Measurements from ENCODE around the gene TOMM40L. TPM values are rescaled to one million over a fixed set of nuclear protein-coding genes. Genes with fewer than 3 reads are reported as not detected.

The TOMM40L gene
- total RNA-seq, 4 donors from 2014 or later: 9.3 to 24.3 (median 14.0) TPM

- H3K9me3 ChIP-seq: peaks cover 0 to 18% (median 0%) of the 10 kb centered on the region in 3 donors
- ATAC-seq: peak; percentile 89
- peak within 1 kb of the TSS; percentile 38 to 57 for H3K4me3 ChIP-seq
- WGBS, 2 donors (ENCODE audit: low coverage in 1 of 2): 0 to 4% methylated on average over 4 to 9 of the region's 62 CpGs
- peaks cover 46% of the 10 kb centered on the region for H3K27me3 ChIP-seq
- peaks cover 0 to 39% (median 8%) of the 10 kb centered on the region in 3 donors for H3K4me1 ChIP-seq
- peak within 1 kb of the TSS in 3 of 4 donors; percentile 42 to 78 (median 68) for H3K27ac ChIP-seq
- no peaks in the 10 kb centered on the region for H3K36me3 ChIP-seq
- TF ChIP-seq CTCF (IDR thresholded peaks at IDR 0.05) (no peak), POLR2A (IDR thresholded peaks at IDR 0.05) (peak in 1 of 2 donors; percentile 7), EP300 (IDR thresholded peaks at IDR 0.05) (no peak), POLR2AphosphoS5 (IDR thresholded peaks at IDR 0.05) (no peak)
Measured at GRCh38 chr1:161258439-161259344, 32.8 kb downstream of the TOMM40L start, which contains the start of gene PCP4L1. TSS of gene PCP4L1 (plus strand) at chr1:161258745. CDS start at chr1:161258975, 230 bp downstream.

- Histone ChIP-seq H3K4me3 (peak overlapping the region in 1 of 2 donors; percentile 57), H3K9me3 (peaks cover 0 to 18% (median 0%) of the 10 kb centered on the region in 3 donors), H3K36me3 (no peaks in the 10 kb centered on the region), H3K4me1 (peaks cover 0 to 39% (median 8%) of the 10 kb centered on the region in 3 donors), H3K27ac (peak overlapping the region in 2 of 4 donors; percentile 42 to 78), H3K27me3 (peaks cover 46% of the 10 kb centered on the region)
- TF ChIP-seq CTCF (IDR thresholded peaks at IDR 0.05) (no peak), POLR2A (IDR thresholded peaks at IDR 0.05) (no peak), EP300 (IDR thresholded peaks at IDR 0.05) (no peak), POLR2AphosphoS5 (IDR thresholded peaks at IDR 0.05) (no peak)
- ATAC-seq: no peak
- WGBS, 2 donors (ENCODE audit: low coverage in 1 of 2): 37% methylated on average over 4 of the region's 6 CpGs; no CpG with 5 or more reads in 1 of the 2 donors
Measured at GRCh38 chr1:161259345-161259702, 33.5 kb downstream of the TOMM40L start.

GRCh38 chr1:161259765-161260164 lies 33.9 kb downstream of the TOMM40L start:
- peaks cover 0 to 39% (median 8%) of the 10 kb centered on the region in 3 donors for H3K4me1 ChIP-seq
- peaks cover 46% of the 10 kb centered on the region for H3K27me3 ChIP-seq
- H3K4me3 ChIP-seq: no peak overlapping the region
- TF ChIP-seq POLR2AphosphoS5 (IDR thresholded peaks at IDR 0.05) (no peak), CTCF (IDR thresholded peaks at IDR 0.05) (no peak), EP300 (IDR thresholded peaks at IDR 0.05) (no peak), POLR2A (IDR thresholded peaks at IDR 0.05) (no peak)
- peaks cover 0 to 18% (median 0%) of the 10 kb centered on the region in 3 donors for H3K9me3 ChIP-seq
- ATAC-seq: no peak
- no peaks in the 10 kb centered on the region for H3K36me3 ChIP-seq
- WGBS, 2 donors (ENCODE audit: low coverage in 1 of 2): 45 to 57% methylated on average over 1 of the region's 1 CpG
- H3K27ac ChIP-seq: peak overlapping the region in 2 of 4 donors; percentile 20 to 78

GRCh38 chr1:161260376-161261260 lies 34.8 kb downstream of the TOMM40L start:
- Histone ChIP-seq H3K4me1 (peaks cover 0 to 39% (median 8%) of the 10 kb centered on the region in 3 donors), H3K4me3 (no peak overlapping the region), H3K36me3 (no peaks in the 10 kb centered on the region), H3K27ac (peak overlapping the region in 2 of 4 donors; percentile 20 to 44), H3K27me3 (peaks cover 46% of the 10 kb centered on the region), H3K9me3 (peaks cover 0 to 18% (median 0%) of the 10 kb centered on the region in 3 donors)
- 26 to 33% methylated on average over 6 to 8 of the region's 9 CpGs for WGBS, 2 donors (ENCODE audit: low coverage in 1 of 2)
- ATAC-seq: no peak
- TF ChIP-seq EP300 (IDR thresholded peaks at IDR 0.05) (no peak), POLR2A (IDR thresholded peaks at IDR 0.05) (no peak), CTCF (IDR thresholded peaks at IDR 0.05) (no peak), POLR2AphosphoS5 (IDR thresholded peaks at IDR 0.05) (no peak)

Measured in gastroesophageal sphincter (tissue), 4 donors.